ENCODE results near the gene MISFA.
"Not testable (repeated sequence)": the region's sequence is repeated elsewhere in the genome, so short reads cannot be mapped to it uniquely, and the experiment has no call there.

The MISFA gene

GRCh38 chr11:18578975-18579598, 20.5 kb upstream of the MISFA start:
- in situ Hi-C loops (cut with MboI; ENCODE audit: low pct_unique_long_range_greater_than_20kb, low sequenced_read_pairs, unreplicated experiment), result no loop called here
- DNase-seq (ENCODE audit: low spot score), result peak; percentile 38
- TF ChIP-seq, protein P1, sequence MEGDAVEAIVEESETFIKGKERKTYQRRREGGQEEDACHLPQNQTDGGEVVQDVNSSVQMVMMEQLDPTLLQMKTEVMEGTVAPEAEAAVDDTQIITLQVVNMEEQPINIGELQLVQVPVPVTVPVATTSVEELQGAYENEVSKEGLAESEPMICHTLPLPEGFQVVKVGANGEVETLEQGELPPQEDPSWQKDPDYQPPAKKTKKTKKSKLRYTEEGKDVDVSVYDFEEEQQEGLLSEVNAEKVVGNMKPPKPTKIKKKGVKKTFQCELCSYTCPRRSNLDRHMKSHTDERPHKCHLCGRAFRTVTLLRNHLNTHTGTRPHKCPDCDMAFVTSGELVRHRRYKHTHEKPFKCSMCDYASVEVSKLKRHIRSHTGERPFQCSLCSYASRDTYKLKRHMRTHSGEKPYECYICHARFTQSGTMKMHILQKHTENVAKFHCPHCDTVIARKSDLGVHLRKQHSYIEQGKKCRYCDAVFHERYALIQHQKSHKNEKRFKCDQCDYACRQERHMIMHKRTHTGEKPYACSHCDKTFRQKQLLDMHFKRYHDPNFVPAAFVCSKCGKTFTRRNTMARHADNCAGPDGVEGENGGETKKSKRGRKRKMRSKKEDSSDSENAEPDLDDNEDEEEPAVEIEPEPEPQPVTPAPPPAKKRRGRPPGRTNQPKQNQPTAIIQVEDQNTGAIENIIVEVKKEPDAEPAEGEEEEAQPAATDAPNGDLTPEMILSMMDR (IDR thresholded peaks at IDR 0.05; ENCODE audit: extremely low read depth, insufficient read depth, missing control alignments), result no peak

GRCh38 chr11:18580113-18580766, 19.3 kb upstream of the MISFA start:
- no peak for DNase-seq (ENCODE audit: low spot score)
- TF ChIP-seq, protein P1 (IDR thresholded peaks at IDR 0.05; ENCODE audit: extremely low read depth, insufficient read depth, missing control alignments), result no peak
- in situ Hi-C loops (cut with MboI; ENCODE audit: low pct_unique_long_range_greater_than_20kb, low sequenced_read_pairs, unreplicated experiment), result no loop called here

GRCh38 chr11:18581825-18582224, 17.8 kb upstream of the MISFA start:
- TF ChIP-seq, protein P1 (IDR thresholded peaks at IDR 0.05; ENCODE audit: extremely low read depth, insufficient read depth, missing control alignments), result no peak

DNA sequence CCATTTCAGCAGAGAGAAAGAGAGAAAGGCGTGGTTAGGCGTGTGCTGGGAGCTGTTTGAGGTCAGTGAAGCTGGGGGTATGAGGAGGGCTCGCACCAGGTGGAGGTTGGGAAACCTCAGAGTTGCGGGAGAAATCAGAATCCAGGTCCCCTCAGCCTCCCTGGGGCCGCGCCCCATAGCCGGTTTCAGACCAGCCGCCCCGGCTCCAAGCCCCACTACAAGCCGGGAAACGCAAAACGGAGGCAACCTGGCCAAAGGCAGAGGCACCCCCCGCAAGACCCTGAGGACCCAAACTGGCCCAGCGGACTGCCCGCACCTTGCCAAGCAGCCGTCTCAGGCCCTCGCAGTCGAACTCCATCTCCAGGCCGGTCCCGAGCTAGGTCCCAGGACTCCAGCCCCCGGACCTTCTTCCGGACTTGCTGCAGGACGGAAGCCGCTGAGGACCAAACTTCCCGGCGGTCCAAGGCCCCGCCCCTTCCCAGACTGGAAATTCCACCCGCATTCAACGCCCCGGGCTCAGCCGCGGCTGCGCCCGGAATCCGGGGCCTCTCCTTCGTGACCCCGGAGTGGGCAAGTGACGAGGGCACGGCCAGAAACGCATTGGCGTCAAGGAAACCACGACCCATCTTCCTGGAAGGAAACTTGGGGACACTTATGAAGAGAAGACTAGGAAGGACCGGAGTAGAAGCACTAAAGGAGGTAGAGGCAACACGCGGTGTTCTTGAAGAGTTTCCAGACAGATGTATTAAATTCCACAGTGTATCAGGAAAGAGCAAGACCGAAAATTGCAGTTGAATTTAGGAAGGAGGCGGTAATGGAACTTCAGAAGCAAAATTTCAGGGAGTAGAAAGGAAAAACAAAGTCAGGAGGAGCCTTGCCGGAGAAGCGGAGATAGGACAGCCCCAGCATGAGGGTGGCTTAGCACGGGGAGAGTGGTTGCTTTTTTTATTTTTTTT, 11.0 kb upstream of the MISFA start, which contains the start of gene UEVLD:
TSS of gene UEVLD (minus strand) at position 438 of the 956 bp plus-strand sequence. CDS start at position 358, 80 bp downstream.
- peak; percentile 68 for DNase-seq (ENCODE audit: low spot score)
- in situ Hi-C loops (cut with MboI; ENCODE audit: low pct_unique_long_range_greater_than_20kb, low sequenced_read_pairs, unreplicated experiment), result no loop called here

More at GRCh38 chr11:18581825-18582224, 17.8 kb upstream of the MISFA start:
- no peak for DNase-seq (ENCODE audit: low spot score)
- in situ Hi-C loops (cut with MboI; ENCODE audit: low pct_unique_long_range_greater_than_20kb, low sequenced_read_pairs, unreplicated experiment), result no loop called here

DNA sequence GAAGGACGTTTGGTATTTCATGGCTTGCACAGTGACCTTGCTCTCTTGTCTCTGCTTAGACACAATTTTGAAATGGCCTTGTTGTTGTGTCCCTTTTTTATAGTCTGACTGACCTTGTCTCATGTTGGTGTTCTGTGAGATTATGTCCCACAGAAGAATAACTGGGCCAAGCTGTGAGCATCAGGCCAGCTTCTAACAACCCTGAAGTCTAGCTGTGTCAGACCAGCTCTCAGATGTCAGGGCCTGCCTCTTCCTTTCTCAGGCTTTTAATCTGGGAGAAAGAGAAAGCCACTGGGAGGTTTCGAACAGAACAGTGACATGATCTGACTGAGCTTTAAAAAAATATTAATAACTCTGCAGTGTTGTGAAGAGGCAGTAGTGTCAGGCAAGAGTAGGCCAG, 9.0 kb upstream of the MISFA start:
- TF ChIP-seq, protein P1 (IDR thresholded peaks at IDR 0.05; ENCODE audit: extremely low read depth, insufficient read depth, missing control alignments), result no peak
- in situ Hi-C loops (cut with MboI; ENCODE audit: low pct_unique_long_range_greater_than_20kb, low sequenced_read_pairs, unreplicated experiment), result no loop called here
- DNase-seq (ENCODE audit: low spot score), result no peak

More for the DNA sequence above, 11.0 kb upstream of the MISFA start, which contains the start of gene UEVLD:
- TF ChIP-seq, protein P1 (IDR thresholded peaks at IDR 0.05; ENCODE audit: extremely low read depth, insufficient read depth, missing control alignments), result no peak

DNA sequence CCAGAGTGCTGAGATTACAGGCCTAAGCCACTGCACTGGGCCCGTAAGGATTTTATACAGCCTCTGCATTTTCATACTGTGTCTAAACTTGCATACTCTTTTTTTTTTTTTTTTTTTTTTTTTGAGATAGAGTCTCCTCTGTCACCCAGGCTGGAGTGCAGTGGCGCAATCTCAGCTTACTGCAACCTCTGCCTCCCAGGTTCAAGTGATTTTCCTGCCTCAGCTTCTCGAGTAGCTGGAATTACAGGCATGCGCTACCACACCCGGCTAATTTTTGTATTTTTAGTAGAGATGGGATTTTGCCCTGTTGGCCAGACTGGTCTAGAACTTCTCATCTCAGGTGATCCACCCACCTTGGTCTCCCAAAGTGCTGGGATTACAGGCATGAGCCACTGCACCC, 5.5 kb upstream of the MISFA start:
- in situ Hi-C loops (cut with MboI; ENCODE audit: low pct_unique_long_range_greater_than_20kb, low sequenced_read_pairs, unreplicated experiment), result not testable (repeated sequence)

More for the DNA sequence above, 5.5 kb upstream of the MISFA start:
- DNase-seq (ENCODE audit: low spot score), result not testable (repeated sequence)
